ENCODE measurements around the gene TMCO4. TPM values are rescaled to one million over a fixed set of nuclear protein-coding genes. Genes with fewer than 3 reads are reported as not detected.

The TMCO4 gene
- total RNA-seq, 1 experiment from 2014 or later = 7.2 TPM

DNA sequence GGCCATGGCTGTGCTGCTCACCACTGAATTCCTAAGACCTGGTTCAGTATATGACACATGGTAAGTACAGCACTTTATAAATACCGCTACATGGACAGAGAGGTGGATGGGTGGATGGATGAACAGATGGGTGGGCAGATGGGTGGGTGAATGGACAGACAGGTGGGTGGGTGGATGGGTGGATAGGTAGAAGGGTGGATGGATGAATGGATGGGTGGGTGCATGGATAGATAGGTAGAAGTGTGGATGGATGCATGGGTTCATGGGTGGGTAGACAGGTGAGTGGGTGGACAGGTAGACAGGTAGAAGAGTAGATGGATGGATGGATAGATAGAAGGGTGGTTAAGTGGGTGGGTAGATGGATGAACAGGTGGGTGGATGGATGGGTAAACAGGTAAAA lies 54.8 kb downstream of the TMCO4 start (continued):
- TF ChIP-seq, protein P1, sequence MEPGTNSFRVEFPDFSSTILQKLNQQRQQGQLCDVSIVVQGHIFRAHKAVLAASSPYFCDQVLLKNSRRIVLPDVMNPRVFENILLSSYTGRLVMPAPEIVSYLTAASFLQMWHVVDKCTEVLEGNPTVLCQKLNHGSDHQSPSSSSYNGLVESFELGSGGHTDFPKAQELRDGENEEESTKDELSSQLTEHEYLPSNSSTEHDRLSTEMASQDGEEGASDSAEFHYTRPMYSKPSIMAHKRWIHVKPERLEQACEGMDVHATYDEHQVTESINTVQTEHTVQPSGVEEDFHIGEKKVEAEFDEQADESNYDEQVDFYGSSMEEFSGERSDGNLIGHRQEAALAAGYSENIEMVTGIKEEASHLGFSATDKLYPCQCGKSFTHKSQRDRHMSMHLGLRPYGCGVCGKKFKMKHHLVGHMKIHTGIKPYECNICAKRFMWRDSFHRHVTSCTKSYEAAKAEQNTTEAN (CRISPR knock-in tag; IDR thresholded peaks at IDR 0.05) = no peak
- no peak for TF ChIP-seq NFE2L1 (CRISPR knock-in tag; IDR thresholded peaks at IDR 0.05)

DNA sequence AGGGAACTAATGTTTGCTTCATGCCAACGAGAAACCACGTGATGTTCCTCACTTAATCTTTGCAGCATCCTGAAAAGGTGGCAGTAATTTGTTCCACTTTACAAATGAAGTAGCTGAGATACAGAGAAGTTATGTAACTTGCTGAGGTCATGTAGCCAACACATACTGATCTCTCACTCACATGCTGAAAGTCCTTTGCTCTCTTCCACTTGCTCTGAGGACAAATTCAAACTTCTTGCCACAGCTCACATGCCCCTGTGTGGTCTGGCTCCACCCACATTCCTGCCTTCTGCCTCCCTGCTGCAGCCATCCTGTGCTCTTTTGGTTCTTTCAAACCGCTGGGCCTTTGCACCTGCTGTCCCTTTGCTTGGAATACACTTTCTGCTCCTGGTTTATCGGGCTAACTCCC lies 55.4 kb downstream of the TMCO4 start:
- CTCF ChIA-PET = no interaction called here
- H3K4me1 Mint-ChIP-seq = no peaks in the 10 kb centered on the region
- H3K4me3 Mint-ChIP-seq = no peak overlapping the region

More for the DNA sequence above, 55.4 kb downstream of the TMCO4 start:
- H3K36me3 Mint-ChIP-seq = no peaks in the 10 kb centered on the region
- POLR2A ChIA-PET = no interaction called here
- TF ChIP-seq AR (CRISPR knock-in tag; IDR thresholded peaks at IDR 0.05) = no peak
- no peak for TF ChIP-seq CREB1 (CRISPR knock-in tag; IDR thresholded peaks at IDR 0.05)
- TF ChIP-seq ATF3 (CRISPR knock-in tag; conservative IDR thresholded peaks at IDR 0.05) = no peak
- no peak for TF ChIP-seq FOXJ3 (CRISPR knock-in tag; IDR thresholded peaks at IDR 0.05; ENCODE audit: borderline replicate concordance)
- no peak for TF ChIP-seq JAZF1 (CRISPR knock-in tag; IDR thresholded peaks at IDR 0.05)
- TF ChIP-seq ETV6 (CRISPR knock-in tag; IDR thresholded peaks at IDR 0.05) = no peak
- TF ChIP-seq CREM (CRISPR knock-in tag; IDR thresholded peaks at IDR 0.05) = no peak
- no peak for TF ChIP-seq ELF4 (CRISPR knock-in tag; IDR thresholded peaks at IDR 0.05; ENCODE audit: low read depth)
- no peak for TF ChIP-seq HMGA2 (CRISPR knock-in tag; IDR thresholded peaks at IDR 0.05)
- no peak for TF ChIP-seq GRHL2 (CRISPR knock-in tag; IDR thresholded peaks at IDR 0.05; ENCODE audit: insufficient replicate concordance, severe bottlenecking)
- TF ChIP-seq SP1 (CRISPR knock-in tag; conservative IDR thresholded peaks at IDR 0.05) = no peak
- TF ChIP-seq, protein P2, sequence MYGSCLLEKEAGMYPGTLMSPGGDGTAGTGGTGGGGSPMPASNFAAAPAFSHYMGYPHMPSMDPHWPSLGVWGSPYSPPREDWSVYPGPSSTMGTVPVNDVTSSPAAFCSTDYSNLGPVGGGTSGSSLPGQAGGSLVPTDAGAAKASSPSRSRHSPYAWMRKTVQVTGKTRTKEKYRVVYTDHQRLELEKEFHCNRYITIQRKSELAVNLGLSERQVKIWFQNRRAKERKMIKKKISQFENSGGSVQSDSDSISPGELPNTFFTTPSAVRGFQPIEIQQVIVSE (CRISPR knock-in tag; IDR thresholded peaks at IDR 0.05; ENCODE audit: borderline replicate concordance) = no peak
- TF ChIP-seq ZNF121 (CRISPR knock-in tag; IDR thresholded peaks at IDR 0.05) = no peak
- no peak for TF ChIP-seq SMAD3 (CRISPR knock-in tag; IDR thresholded peaks at IDR 0.05; ENCODE audit: borderline replicate concordance)
- TF ChIP-seq SMAD4 (CRISPR knock-in tag; IDR thresholded peaks at IDR 0.05) = no peak
- no peak for TF ChIP-seq SOX15 (CRISPR knock-in tag; IDR thresholded peaks at IDR 0.05)
- TF ChIP-seq USF1 (CRISPR knock-in tag; IDR thresholded peaks at IDR 0.05) = no peak
- TF ChIP-seq, protein P1 (CRISPR knock-in tag; IDR thresholded peaks at IDR 0.05) = no peak
- no peak for TF ChIP-seq FOXP1 (CRISPR knock-in tag; IDR thresholded peaks at IDR 0.05; ENCODE audit: borderline replicate concordance)
- no peak for DNase-seq (ENCODE audit: low spot score)
- no peak overlapping the region for H3K27ac Mint-ChIP-seq
- no peak for ATAC-seq
- no peaks in the 10 kb centered on the region for H3K9me3 Mint-ChIP-seq
- no peaks in the 10 kb centered on the region; the same call in 1 of the 2 replicates for H3K27me3 Mint-ChIP-seq (ENCODE audit: low read depth)
